ENCODE data around the gene IRF2BP2. TPM values are rescaled to one million over a fixed set of nuclear protein-coding genes. Genes with fewer than 3 reads are reported as not detected.

Gene IRF2BP2
- total and polyA plus RNA-seq, 2 of the 13 experiments (the other 11 are each of a cell fraction or from before 2014, with no cell fraction given) = 140 to 147 TPM

DNA sequence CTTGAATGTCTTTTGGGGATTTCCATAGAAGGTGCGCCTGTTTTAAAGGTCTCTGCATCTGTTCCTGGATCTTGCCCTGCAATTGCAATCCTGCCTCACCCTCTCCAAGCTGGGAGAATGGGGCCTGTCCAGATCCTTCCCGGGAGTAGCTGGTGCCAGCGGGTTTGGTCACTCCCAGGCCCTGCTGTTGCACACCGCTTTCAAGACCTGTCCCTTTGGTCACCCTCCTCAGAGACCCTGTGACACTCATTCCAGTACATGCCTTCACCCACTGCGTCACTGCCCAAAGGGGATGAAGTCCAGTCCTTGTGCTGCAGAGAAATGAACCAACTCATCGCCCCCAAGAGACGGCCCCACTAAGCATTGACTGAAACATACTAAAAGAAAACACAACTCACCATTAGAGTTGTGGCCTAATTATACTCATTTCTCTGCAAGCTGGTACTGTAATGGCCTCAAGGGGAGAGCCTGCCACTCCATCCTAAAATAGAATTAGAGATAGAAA is 1.9 kb upstream of the IRF2BP2 start (continued):
- TF ChIP-seq, protein P1, sequence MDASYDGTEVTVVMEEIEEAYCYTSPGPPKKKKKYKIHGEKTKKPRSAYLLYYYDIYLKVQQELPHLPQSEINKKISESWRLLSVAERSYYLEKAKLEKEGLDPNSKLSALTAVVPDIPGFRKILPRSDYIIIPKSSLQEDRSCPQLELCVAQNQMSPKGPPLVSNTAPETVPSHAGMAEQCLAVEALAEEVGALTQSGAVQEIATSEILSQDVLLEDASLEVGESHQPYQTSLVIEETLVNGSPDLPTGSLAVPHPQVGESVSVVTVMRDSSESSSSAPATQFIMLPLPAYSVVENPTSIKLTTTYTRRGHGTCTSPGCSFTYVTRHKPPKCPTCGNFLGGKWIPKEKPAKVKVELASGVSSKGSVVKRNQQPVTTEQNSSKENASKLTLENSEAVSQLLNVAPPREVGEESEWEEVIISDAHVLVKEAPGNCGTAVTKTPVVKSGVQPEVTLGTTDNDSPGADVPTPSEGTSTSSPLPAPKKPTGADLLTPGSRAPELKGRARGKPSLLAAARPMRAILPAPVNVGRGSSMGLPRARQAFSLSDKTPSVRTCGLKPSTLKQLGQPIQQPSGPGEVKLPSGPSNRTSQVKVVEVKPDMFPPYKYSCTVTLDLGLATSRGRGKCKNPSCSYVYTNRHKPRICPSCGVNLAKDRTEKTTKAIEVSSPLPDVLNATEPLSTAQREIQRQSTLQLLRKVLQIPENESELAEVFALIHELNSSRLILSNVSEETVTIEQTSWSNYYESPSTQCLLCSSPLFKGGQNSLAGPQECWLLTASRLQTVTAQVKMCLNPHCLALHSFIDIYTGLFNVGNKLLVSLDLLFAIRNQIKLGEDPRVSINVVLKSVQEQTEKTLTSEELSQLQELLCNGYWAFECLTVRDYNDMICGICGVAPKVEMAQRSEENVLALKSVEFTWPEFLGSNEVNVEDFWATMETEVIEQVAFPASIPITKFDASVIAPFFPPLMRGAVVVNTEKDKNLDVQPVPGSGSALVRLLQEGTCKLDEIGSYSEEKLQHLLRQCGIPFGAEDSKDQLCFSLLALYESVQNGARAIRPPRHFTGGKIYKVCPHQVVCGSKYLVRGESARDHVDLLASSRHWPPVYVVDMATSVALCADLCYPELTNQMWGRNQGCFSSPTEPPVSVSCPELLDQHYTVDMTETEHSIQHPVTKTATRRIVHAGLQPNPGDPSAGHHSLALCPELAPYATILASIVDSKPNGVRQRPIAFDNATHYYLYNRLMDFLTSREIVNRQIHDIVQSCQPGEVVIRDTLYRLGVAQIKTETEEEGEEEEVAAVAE (CRISPR knock-in tag; IDR thresholded peaks at IDR 0.05; ENCODE audit: borderline replicate concordance) = no peak
- TF ChIP-seq ZNF44 (CRISPR knock-in tag; IDR thresholded peaks at IDR 0.05) (no peak), MTF2 (CRISPR knock-in tag; IDR thresholded peaks at IDR 0.05; ENCODE audit: borderline replicate concordance) (no peak), MAZ (IDR thresholded peaks at IDR 0.05; ENCODE audit: borderline replicate concordance, low read depth, low read length) (no peak), MAZ (CRISPR knock-in tag; IDR thresholded peaks at IDR 0.05; ENCODE audit: low read depth) (no peak), ZBTB7B (CRISPR knock-in tag; IDR thresholded peaks at IDR 0.05) (no peak), KLF12 (CRISPR knock-in tag; IDR thresholded peaks at IDR 0.05; ENCODE audit: borderline replicate concordance) (0 out of 2 replicates have a peak, but pooled peaks have one; percentile 65), YEATS4 (CRISPR knock-in tag; IDR thresholded peaks at IDR 0.05; ENCODE audit: borderline replicate concordance) (no peak), ZNF431 (CRISPR knock-in tag; IDR thresholded peaks at IDR 0.05; ENCODE audit: borderline replicate concordance, low read depth) (no peak), ZNF737 (CRISPR knock-in tag; IDR thresholded peaks at IDR 0.05; ENCODE audit: borderline replicate concordance) (no peak), ZNF501 (CRISPR knock-in tag; IDR thresholded peaks at IDR 0.05) (no peak), HIVEP1 (CRISPR knock-in tag; IDR thresholded peaks at IDR 0.05) (no peak), CHD4 (IDR thresholded peaks at IDR 0.05; ENCODE audit: borderline replicate concordance, low read length) (0 out of 2 replicates have a peak, but pooled peaks have one; percentile 56), ZNF460 (CRISPR knock-in tag; IDR thresholded peaks at IDR 0.05; ENCODE audit: borderline replicate concordance) (no peak), TEAD2 (CRISPR knock-in tag; IDR thresholded peaks at IDR 0.05) (no peak)
- TF ChIP-seq, protein P2, sequence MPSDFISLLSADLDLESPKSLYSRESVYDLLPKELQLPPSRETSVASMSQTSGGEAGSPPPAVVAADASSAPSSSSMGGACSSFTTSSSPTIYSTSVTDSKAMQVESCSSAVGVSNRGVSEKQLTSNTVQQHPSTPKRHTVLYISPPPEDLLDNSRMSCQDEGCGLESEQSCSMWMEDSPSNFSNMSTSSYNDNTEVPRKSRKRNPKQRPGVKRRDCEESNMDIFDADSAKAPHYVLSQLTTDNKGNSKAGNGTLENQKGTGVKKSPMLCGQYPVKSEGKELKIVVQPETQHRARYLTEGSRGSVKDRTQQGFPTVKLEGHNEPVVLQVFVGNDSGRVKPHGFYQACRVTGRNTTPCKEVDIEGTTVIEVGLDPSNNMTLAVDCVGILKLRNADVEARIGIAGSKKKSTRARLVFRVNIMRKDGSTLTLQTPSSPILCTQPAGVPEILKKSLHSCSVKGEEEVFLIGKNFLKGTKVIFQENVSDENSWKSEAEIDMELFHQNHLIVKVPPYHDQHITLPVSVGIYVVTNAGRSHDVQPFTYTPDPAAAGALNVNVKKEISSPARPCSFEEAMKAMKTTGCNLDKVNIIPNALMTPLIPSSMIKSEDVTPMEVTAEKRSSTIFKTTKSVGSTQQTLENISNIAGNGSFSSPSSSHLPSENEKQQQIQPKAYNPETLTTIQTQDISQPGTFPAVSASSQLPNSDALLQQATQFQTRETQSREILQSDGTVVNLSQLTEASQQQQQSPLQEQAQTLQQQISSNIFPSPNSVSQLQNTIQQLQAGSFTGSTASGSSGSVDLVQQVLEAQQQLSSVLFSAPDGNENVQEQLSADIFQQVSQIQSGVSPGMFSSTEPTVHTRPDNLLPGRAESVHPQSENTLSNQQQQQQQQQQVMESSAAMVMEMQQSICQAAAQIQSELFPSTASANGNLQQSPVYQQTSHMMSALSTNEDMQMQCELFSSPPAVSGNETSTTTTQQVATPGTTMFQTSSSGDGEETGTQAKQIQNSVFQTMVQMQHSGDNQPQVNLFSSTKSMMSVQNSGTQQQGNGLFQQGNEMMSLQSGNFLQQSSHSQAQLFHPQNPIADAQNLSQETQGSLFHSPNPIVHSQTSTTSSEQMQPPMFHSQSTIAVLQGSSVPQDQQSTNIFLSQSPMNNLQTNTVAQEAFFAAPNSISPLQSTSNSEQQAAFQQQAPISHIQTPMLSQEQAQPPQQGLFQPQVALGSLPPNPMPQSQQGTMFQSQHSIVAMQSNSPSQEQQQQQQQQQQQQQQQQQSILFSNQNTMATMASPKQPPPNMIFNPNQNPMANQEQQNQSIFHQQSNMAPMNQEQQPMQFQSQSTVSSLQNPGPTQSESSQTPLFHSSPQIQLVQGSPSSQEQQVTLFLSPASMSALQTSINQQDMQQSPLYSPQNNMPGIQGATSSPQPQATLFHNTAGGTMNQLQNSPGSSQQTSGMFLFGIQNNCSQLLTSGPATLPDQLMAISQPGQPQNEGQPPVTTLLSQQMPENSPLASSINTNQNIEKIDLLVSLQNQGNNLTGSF (CRISPR knock-in tag; IDR thresholded peaks at IDR 0.05) = no peak

Data from HepG2 (cell line).